Measurements from ENCODE around the gene ERF.

The ERF gene

GRCh38 chr19:42293948-42294347, 39.0 kb upstream of the ERF start:
- TF ChIP-seq ZC3H10 (CRISPR knock-in tag; IDR thresholded peaks at IDR 0.05) (no peak), OSR1 (CRISPR knock-in tag; IDR thresholded peaks at IDR 0.05) (no peak)

GRCh38 chr19:42293540-42293939, 38.6 kb upstream of the ERF start:
- TF ChIP-seq CREB5 (CRISPR knock-in tag; IDR thresholded peaks at IDR 0.05; ENCODE audit: low read depth) = no peak
- no peak for TF ChIP-seq ZNF70 (CRISPR knock-in tag; IDR thresholded peaks at IDR 0.05)
- no peak for TF ChIP-seq ARNTL (CRISPR knock-in tag; IDR thresholded peaks at IDR 0.05; ENCODE audit: borderline replicate concordance, low read depth)
- TF ChIP-seq POU6F1 (CRISPR knock-in tag; IDR thresholded peaks at IDR 0.05; ENCODE audit: borderline replicate concordance, low read depth) = no peak
- TF ChIP-seq GLIS3 (CRISPR knock-in tag; IDR thresholded peaks at IDR 0.05) = no peak
- TF ChIP-seq TSHZ2 (CRISPR knock-in tag; IDR thresholded peaks at IDR 0.05) = no peak
- no peak for TF ChIP-seq CSRNP3 (CRISPR knock-in tag; IDR thresholded peaks at IDR 0.05)
- no peak for TF ChIP-seq BACH2 (CRISPR knock-in tag; IDR thresholded peaks at IDR 0.05; ENCODE audit: borderline replicate concordance)
- TF ChIP-seq ESRRG (CRISPR knock-in tag; IDR thresholded peaks at IDR 0.05) = no peak
- no peak for TF ChIP-seq ISL1 (CRISPR knock-in tag; IDR thresholded peaks at IDR 0.05)
- no peak for TF ChIP-seq ZFP30 (CRISPR knock-in tag; IDR thresholded peaks at IDR 0.05)
- TF ChIP-seq TCF4 (CRISPR knock-in tag; IDR thresholded peaks at IDR 0.05; ENCODE audit: borderline replicate concordance) = no peak
- no peak for TF ChIP-seq ZC3H10 (CRISPR knock-in tag; IDR thresholded peaks at IDR 0.05)
- no peak for TF ChIP-seq ZNF565 (CRISPR knock-in tag; conservative IDR thresholded peaks at IDR 0.05; ENCODE audit: low read depth)
- no peak for TF ChIP-seq PATZ1 (CRISPR knock-in tag; IDR thresholded peaks at IDR 0.05; ENCODE audit: borderline replicate concordance)
- TF ChIP-seq RARB (CRISPR knock-in tag; IDR thresholded peaks at IDR 0.05) = no peak
- no peak for ATAC-seq

More at GRCh38 chr19:42293948-42294347, 39.0 kb upstream of the ERF start:
- no peak for ATAC-seq

GRCh38 chr19:42292963-42293362, 38.0 kb upstream of the ERF start:
- ATAC-seq = no peak

More at GRCh38 chr19:42292963-42293362, 38.0 kb upstream of the ERF start:
- TF ChIP-seq BACH2 (CRISPR knock-in tag; IDR thresholded peaks at IDR 0.05; ENCODE audit: borderline replicate concordance) (no peak), ESRRG (CRISPR knock-in tag; IDR thresholded peaks at IDR 0.05) (no peak), CSDC2 (CRISPR knock-in tag; IDR thresholded peaks at IDR 0.05) (no peak), ZNF565 (CRISPR knock-in tag; conservative IDR thresholded peaks at IDR 0.05; ENCODE audit: low read depth) (no peak), POU6F1 (CRISPR knock-in tag; IDR thresholded peaks at IDR 0.05; ENCODE audit: borderline replicate concordance, low read depth) (no peak), SNAI2 (CRISPR knock-in tag; IDR thresholded peaks at IDR 0.05) (no peak), TCF4 (CRISPR knock-in tag; IDR thresholded peaks at IDR 0.05; ENCODE audit: borderline replicate concordance) (no peak), OSR1 (CRISPR knock-in tag; IDR thresholded peaks at IDR 0.05) (no peak), ZFP3 (CRISPR knock-in tag; IDR thresholded peaks at IDR 0.05) (no peak), ZFP30 (CRISPR knock-in tag; IDR thresholded peaks at IDR 0.05) (no peak), CSRNP3 (CRISPR knock-in tag; IDR thresholded peaks at IDR 0.05) (no peak)

Measured in SK-N-SH treated with all-trans-retinoic acid at 6 μM for 48 hours (cell line).